ENCODE results near the gene ARHGAP22. TPM values are rescaled to one million over a fixed set of nuclear protein-coding genes. Genes with fewer than 3 reads are reported as not detected.

ARHGAP22 gene
- polyA plus RNA-seq, 1 donor from 2014 or later, result 0.15 TPM

DNA sequence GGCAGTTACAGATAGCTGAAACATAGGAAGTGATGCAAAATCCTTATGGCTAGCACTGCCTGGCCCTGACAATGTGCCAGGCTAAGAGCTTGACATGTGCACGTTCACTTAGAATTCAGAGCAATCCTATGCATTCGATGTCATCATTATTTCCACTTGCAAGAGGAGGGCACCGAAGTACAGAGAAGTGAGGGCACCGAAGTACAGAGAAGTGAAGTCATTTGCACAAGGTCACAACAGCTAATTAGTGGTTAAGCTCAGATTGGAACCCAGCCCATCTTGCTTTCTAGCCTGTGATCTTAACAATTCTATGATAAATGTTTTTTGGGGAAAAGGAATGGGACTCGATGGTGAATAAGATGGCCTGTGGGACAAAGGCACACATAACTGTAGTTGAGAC lies 73.4 kb downstream of the ARHGAP22 start:
- Histone ChIP-seq H3F3A (ENCODE audit: insufficient read depth, low read length, poor library complexity, severe bottlenecking) (no peaks in the 10 kb centered on the region), H3K4me2 (ENCODE audit: low read length) (no peak overlapping the region), H3K27me3 (ENCODE audit: insufficient read depth, low read depth, low read length) (no peaks in the 10 kb centered on the region), H2AFZ (ENCODE audit: low read depth, low read length) (no peak overlapping the region), H4K20me1 (ENCODE audit: insufficient read depth) (no peaks in the 10 kb centered on the region), H3K27ac (ENCODE audit: low read length) (no peak overlapping the region), H3K9me2 (ENCODE audit: insufficient read depth, low read length) (no peaks in the 10 kb centered on the region), H3K79me2 (replicated peaks; ENCODE audit: insufficient read depth, low read length) (no peaks in the 10 kb centered on the region), H3K9me3 (ENCODE audit: low read length) (no peaks in the 10 kb centered on the region), H3K9ac (ENCODE audit: low read length) (no peak overlapping the region), H3K36me3 (ENCODE audit: insufficient read depth, low read length) (no peaks in the 10 kb centered on the region), H3K4me3 (ENCODE audit: low read length) (no peak overlapping the region)
- no peak for TF ChIP-seq EZH2 (IDR thresholded peaks at IDR 0.05; ENCODE audit: borderline replicate concordance, insufficient read depth, low read length, poor library complexity, severe bottlenecking)
- no peak for TF ChIP-seq SMC3 (conservative IDR thresholded peaks at IDR 0.05; ENCODE audit: poor library complexity)
- TF ChIP-seq CTCF (IDR thresholded peaks at IDR 0.05; ENCODE audit: poor library complexity, severe bottlenecking), result no peak
- TF ChIP-seq RAD21 (conservative IDR thresholded peaks at IDR 0.05), result no peak
- no peak for TF ChIP-seq TAF1 (IDR thresholded peaks at IDR 0.05; ENCODE audit: low read depth)
- no peak for TF ChIP-seq REST (IDR thresholded peaks at IDR 0.05; ENCODE audit: borderline replicate concordance)
- TF ChIP-seq POLR2AphosphoS5 (IDR thresholded peaks at IDR 0.05), result no peak
- TF ChIP-seq MXI1 (conservative IDR thresholded peaks at IDR 0.05; ENCODE audit: poor library complexity, severe bottlenecking), result no peak
- no peak for TF ChIP-seq EP300 (conservative IDR thresholded peaks at IDR 0.05; ENCODE audit: poor library complexity, severe bottlenecking)

DNA sequence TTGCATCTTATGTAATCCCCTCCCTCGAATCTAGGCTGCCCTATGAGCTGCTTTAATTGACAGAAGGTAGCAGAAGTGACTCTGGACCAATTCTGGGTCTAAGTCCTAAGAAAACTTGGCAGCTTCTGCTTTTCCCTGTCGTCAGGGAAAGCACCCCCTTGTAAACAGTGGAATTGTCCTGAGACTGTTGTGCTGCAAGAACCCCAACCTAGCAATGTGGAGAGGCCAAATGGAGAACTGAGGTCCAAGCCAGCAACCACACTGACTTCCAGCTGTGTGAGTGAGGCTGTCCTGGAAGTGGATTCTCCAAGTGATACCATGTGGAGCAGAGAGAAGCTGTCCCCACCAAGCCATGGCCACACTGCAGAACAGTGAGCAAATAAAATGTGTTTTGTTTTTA lies 75.5 kb downstream of the ARHGAP22 start:
- Histone ChIP-seq H3K9me3 (ENCODE audit: low read length) (no peaks in the 10 kb centered on the region), H3K4me2 (ENCODE audit: low read length) (no peak overlapping the region), H2AFZ (ENCODE audit: low read depth, low read length) (no peak overlapping the region), H4K20me1 (ENCODE audit: insufficient read depth) (no peaks in the 10 kb centered on the region), H3K27me3 (ENCODE audit: insufficient read depth, low read depth, low read length) (no peaks in the 10 kb centered on the region), H3K36me3 (ENCODE audit: insufficient read depth, low read length) (no peaks in the 10 kb centered on the region), H3K9ac (ENCODE audit: low read length) (no peak overlapping the region), H3K4me3 (ENCODE audit: low read length) (no peak overlapping the region), H3K9me2 (ENCODE audit: insufficient read depth, low read length) (no peaks in the 10 kb centered on the region), H3K27ac (ENCODE audit: low read length) (no peak overlapping the region), H3K79me2 (replicated peaks; ENCODE audit: insufficient read depth, low read length) (no peaks in the 10 kb centered on the region), H3F3A (ENCODE audit: insufficient read depth, low read length, poor library complexity, severe bottlenecking) (no peaks in the 10 kb centered on the region)
- TF ChIP-seq POLR2AphosphoS5 (IDR thresholded peaks at IDR 0.05), result no peak
- no peak for TF ChIP-seq REST (IDR thresholded peaks at IDR 0.05; ENCODE audit: borderline replicate concordance)
- no peak for TF ChIP-seq RAD21 (conservative IDR thresholded peaks at IDR 0.05)
- TF ChIP-seq TAF1 (IDR thresholded peaks at IDR 0.05; ENCODE audit: low read depth), result no peak
- TF ChIP-seq EP300 (conservative IDR thresholded peaks at IDR 0.05; ENCODE audit: poor library complexity, severe bottlenecking), result no peak
- TF ChIP-seq EZH2 (IDR thresholded peaks at IDR 0.05; ENCODE audit: borderline replicate concordance, insufficient read depth, low read length, poor library complexity, severe bottlenecking), result no peak
- TF ChIP-seq SMC3 (conservative IDR thresholded peaks at IDR 0.05; ENCODE audit: poor library complexity), result no peak
- TF ChIP-seq CTCF (IDR thresholded peaks at IDR 0.05; ENCODE audit: poor library complexity, severe bottlenecking), result no peak
- TF ChIP-seq MXI1 (conservative IDR thresholded peaks at IDR 0.05; ENCODE audit: poor library complexity, severe bottlenecking), result no peak

All from neural cell (in vitro differentiated cells).